D721Med (cell line): Measurements from ENCODE around the gene AHNAK2.

Experiments
- DNase-seq: peaks from one replicate; pipeline ENCODE4 v3.0.0; 2011; ENCODE audit warnings: low spot score; ENCODE audit not compliant: insufficient read length
- FAIRE-seq: peaks from 2 replicates; lab custom pipeline; 2011; peaks lifted over from hg19 to GRCh38; lab: Jason Lieb, UNC
- TF ChIP-seq, protein P1 (sequence below): IDR thresholded peaks from 2 replicates; pipeline ENCODE4 v1.5.1; 2012; ENCODE audit warnings: mild to moderate bottlenecking, control low read depth; ENCODE audit not compliant: insufficient read depth; ENCODE audit errors: missing control alignments

The AHNAK2 gene

DNA sequence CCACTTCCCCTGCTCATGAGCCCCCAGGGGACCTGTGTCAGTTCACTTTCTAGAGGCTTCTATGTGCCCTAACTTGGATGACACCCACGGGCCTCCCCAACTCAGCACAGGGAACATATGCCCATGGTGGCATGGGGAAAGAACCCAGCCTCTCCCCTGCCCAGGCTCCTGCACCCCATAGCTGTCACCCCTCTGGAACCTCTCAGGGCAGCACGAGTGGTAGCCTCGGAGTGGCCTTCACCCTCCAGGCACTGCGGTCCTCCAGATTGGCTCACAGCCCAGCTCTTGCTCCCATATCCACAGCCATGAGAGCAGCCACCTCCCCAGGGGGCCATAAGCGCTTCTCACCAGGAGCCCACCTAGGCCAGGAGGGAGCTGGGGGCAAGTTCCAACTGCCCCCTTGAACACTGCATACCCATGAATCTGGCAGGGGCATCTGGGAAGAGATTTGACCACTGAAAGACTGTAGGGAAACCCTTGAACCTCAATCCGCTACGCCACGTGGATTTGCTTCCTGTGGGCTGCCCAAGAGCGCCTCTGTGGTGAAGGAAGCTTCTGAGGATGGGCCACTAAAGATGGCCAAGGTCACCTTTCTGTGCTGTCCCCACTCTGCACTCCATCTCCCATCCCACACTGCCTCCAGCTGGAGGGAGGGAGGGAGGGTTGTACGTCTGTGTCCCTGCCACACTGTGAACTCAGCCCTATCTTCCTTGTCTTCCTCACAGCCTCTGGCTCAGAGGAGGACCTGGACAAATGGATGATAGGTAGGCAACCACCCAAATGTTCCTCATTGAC, 41.6 kb downstream of the AHNAK2 start:
- DNase-seq (peak; percentile 5), FAIRE-seq (no peak)
- TF ChIP-seq, protein P1, sequence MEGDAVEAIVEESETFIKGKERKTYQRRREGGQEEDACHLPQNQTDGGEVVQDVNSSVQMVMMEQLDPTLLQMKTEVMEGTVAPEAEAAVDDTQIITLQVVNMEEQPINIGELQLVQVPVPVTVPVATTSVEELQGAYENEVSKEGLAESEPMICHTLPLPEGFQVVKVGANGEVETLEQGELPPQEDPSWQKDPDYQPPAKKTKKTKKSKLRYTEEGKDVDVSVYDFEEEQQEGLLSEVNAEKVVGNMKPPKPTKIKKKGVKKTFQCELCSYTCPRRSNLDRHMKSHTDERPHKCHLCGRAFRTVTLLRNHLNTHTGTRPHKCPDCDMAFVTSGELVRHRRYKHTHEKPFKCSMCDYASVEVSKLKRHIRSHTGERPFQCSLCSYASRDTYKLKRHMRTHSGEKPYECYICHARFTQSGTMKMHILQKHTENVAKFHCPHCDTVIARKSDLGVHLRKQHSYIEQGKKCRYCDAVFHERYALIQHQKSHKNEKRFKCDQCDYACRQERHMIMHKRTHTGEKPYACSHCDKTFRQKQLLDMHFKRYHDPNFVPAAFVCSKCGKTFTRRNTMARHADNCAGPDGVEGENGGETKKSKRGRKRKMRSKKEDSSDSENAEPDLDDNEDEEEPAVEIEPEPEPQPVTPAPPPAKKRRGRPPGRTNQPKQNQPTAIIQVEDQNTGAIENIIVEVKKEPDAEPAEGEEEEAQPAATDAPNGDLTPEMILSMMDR: no peak

DNA sequence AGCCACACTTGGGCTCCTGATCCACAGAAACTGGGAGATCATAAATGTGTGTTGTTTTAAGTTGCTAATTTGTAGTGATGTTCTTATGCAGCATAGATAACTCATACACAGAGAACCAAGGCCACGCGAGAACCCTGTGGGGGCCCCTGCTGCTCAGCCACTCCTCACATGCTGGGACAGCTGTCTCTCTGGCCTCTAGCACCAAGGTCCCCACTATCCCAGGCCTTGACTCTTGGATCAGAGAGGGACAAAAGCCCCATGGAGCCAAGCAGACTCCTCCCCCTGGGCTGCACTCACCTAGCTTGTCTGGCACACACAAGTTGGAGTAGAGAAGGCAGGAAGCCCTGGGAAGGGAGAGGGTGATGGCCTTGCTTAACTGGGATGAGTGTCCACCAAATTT, 42.2 kb downstream of the AHNAK2 start:
- FAIRE-seq (no peak), DNase-seq (peak; percentile 1)
- TF ChIP-seq, protein P1: no peak

DNA sequence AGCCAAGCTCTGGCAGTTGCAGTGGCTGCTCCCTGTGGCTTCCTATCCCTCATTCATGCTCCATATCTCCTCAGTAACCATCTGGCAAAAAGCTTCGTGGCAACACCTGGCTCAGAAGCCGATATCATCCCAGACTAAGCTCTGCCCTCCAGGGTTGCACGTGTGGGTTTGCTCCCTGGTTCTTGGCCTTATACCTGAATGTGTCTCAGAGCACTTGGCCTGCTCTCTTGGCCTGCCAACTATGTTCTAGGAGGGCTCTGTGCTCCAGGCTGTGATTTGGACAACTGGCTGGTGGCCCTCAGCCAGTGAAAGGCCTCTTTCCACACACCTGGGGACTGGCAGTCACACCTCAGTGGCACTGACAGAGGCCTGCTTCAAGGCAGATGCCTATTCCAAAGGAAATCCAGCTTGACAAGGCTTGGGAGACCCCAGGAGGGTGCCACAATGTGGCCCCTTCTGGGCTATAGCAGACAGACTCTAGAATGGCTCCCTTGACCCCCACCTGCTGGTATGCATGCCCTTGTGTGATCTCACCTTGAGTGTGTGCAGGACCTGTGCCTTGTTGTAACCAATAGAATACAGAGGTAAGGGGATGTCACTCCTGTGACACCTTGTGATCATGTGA, 43.0 kb downstream of the AHNAK2 start:
- TF ChIP-seq, protein P1: no peak
- DNase-seq (peak; percentile 2), FAIRE-seq (no peak)

DNA sequence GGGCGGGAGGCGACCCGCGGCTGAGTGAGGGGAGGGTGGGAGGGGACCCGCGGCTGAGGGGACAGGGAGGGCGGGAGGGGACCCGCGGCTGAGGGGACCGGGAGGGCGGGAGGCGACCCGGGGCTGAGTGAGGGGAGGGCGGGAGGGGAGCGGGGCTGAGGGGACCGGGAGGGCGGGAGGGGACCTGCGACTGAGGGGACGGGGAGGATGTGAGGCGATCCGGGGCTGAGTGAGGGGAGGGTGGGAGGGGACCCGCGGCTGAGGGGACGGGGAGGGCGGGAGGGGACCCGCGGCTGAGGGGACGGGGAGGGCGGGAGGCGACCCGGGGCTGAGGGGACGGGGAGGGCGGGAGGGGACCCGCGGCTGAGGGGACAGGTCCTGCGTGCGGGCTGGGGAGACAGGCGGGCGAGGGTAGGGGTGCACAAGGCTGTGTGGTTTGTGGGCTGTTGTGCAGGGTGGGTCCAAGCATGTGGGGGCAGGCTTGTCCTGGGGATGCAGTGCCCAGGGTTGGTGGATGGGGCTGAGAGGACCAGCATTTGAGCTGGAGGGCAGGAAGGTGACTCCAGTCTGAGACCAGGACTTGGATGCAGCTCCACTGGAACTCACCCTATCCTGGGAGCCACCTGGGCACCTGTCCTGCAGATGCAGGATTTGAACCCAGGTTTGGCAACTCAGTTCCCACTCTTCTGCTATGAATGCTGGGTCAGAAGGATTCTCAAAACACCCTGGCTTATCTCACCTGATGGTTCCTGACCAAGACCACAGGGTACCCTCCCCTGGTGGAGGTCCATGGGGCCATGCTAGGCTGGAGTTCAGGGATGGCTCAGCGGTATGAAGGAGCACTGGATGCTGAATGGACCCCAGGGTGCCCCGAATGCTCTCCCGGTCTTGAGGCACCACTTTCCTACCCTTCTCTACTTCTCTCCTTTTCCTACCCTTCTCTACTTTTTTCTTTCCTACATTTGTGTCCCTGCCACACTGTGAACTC, 44.1 kb downstream of the AHNAK2 start:
- FAIRE-seq (no peak), DNase-seq (no peak)
- TF ChIP-seq, protein P1: no peak

DNA sequence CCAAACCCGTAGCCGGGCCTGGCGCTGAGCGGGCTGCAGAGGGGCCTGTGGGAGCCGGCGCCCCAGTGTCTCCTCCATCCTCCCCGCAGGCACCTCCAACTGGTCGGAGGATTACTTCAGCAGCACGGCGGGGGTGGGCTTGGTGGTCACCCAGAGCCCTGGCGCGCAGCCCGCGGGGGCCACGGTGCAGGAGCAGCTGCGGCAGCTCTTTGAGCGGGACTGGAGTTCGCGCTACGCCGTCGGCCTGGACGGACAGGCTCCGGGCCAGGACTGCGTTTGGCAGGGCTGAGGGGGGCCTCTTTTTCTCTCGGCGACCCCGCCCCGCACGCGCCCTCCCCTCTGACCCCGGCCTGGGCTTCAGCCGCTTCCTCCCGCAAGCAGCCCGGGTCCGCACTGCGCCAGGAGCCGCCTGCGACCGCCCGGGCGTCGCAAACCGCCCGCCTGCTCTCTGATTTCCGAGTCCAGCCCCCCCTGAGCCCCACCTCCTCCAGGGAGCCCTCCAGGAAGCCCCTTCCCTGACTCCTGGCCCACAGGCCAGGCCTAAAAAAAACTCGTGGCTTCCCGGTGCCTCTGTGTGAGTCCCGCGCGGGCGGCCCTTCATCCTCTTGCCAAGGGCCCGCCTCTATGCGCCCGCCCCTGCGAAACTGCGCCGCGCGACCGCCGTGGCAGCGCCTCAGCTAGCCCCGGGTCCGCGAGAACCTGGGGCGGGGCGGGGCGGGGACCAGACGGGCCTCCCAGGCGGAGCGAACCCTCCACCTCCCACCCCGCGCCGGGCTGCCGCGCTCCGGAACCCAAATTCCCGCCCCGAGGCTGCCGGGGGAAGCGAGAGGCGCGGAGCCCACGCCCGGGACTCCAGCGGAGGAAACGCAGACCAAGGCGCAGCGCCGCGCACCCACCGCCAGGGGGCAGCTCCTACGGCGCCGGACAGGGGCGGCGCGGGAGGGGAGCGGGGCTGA, 45.2 kb downstream of the AHNAK2 start:
- FAIRE-seq (no peak), DNase-seq (peak; percentile 96)
- TF ChIP-seq, protein P1: peak; percentile 59
